Transverse colon (tissue), 4 donors: Measurements from ENCODE around the gene ADPRS. TPM values are rescaled to one million over a fixed set of nuclear protein-coding genes. Genes with fewer than 3 reads are reported as not detected.

Experiments used
- DNase-seq: peaks from one replicate; pipeline ENCODE4 v3.0.0-alpha.2; 2019
- H3K27ac ChIP-seq, 4 donors: fragments of 200-600 bp; sonication (generic); 2 replicates each; pipeline ENCODE4 v1.5.1; 2016 to 2018; ENCODE audit warnings: inconsistent platforms in 4 of 4
- H3K27me3 ChIP-seq: fragments of 200-600 bp; sonication (generic); 2 replicates; pipeline ENCODE4 v1.5.1; 2017; ENCODE audit warnings: inconsistent platforms
- H3K36me3 ChIP-seq, 4 donors: fragments of 200-600 bp; sonication (generic); 2 replicates each; pipeline ENCODE4 v1.5.1; 2017 to 2019; ENCODE audit warnings: inconsistent platforms in 4 of 4
- H3K4me1 ChIP-seq, 4 donors: fragments of 200-600 bp; sonication (generic); 2 replicates each; pipeline ENCODE4 v1.5.1; 2017 to 2020; ENCODE audit warnings: inconsistent platforms in 4 of 4
- H3K4me3 ChIP-seq, 4 donors: fragments of 200-600 bp; sonication (generic); 1 replicate in 1 of 4; 2 replicates in 3 of 4; pipeline versions ENCODE4 v1.5.1 to v1.6.1; 2017 to 2019; ENCODE audit warnings: inconsistent platforms in 4 of 4
- H3K9me3 ChIP-seq, 2 donors: fragments of 200-600 bp; sonication (generic); 2 replicates each; pipeline ENCODE4 v1.5.1; 2017 to 2019; ENCODE audit warnings: inconsistent platforms in 2 of 2
- EP300 ChIP-seq: sonication (generic); formaldehyde crosslinking; IDR thresholded peaks from one replicate; pipeline ENCODE4 v1.6.1; 2017; ENCODE audit warnings: antibody characterized with exemption, low read depth
- POLR2A ChIP-seq: fragments of 450-650 bp; IDR thresholded peaks from one replicate; pipeline ENCODE4 v1.6.1; 2016; ENCODE audit warnings: antibody characterized with exemption, mild to moderate bottlenecking, moderate library complexity
- POLR2AphosphoS5 ChIP-seq, 3 donors: sonication (generic); formaldehyde crosslinking; IDR thresholded peaks; one replicate each; pipeline ENCODE4 v1.6.1; 2016; ENCODE audit warnings: antibody characterized with exemption in 3 of 3
- whole genome bisulfite sequencing, 2 donors: methylation state at CpG; one replicate each; pipeline ENCODE4 v1.1.5; 2018; ENCODE audit warnings: low coverage in 1 of 2; 5-methylcytosine and 5-hydroxymethylcytosine counted together
- in situ Hi-C, 4 donors: fragments of 200-750 bp; cut with MboI; loops; one replicate each; pipeline versions ENCODE4 v1.15.0 to v1.15.1; 2017; ENCODE audit warnings: low sequenced_read_pairs in 3 of 4, low pct_ligation_motif_present in 1 of 4, low pct_unique_long_range_greater_than_20kb in 1 of 4
- intact Hi-C: fragments of 100-400 bp; cut with DNase I; formaldehyde crosslinking; loops from one replicate; pipeline ENCODE4 v1.15.1; 2023; ENCODE audit warnings: low total_unique reads
- total RNA-seq, 4 donors: library from RNA; depleted of rRNA; stranded (reverse); fragments of >200 nt; gene quantifications; one replicate each; pipeline ENCODE4 v1.1.0, GENCODE V29; 2016
- TF ChIP-seq, protein P1 (sequence below), 5 experiments: fragments of 200-600 bp in 3 of 5; fragments of 450-650 bp in 2 of 5; sonication (generic) in 3 of 5; IDR thresholded peaks; 1 replicate in 2 of 5; 2 replicates in 3 of 5; pipeline ENCODE4 v1.5.1; 2016 to 2017; ENCODE audit warnings: antibody characterized with exemption in 5 of 5, inconsistent platforms in 3 of 5, mild to moderate bottlenecking in 2 of 5, moderate library complexity in 1 of 5

ADPRS gene
- total RNA-seq, 4 donors from 2014 or later: 18.3 to 41.8 (median 28.6) TPM

DNA sequence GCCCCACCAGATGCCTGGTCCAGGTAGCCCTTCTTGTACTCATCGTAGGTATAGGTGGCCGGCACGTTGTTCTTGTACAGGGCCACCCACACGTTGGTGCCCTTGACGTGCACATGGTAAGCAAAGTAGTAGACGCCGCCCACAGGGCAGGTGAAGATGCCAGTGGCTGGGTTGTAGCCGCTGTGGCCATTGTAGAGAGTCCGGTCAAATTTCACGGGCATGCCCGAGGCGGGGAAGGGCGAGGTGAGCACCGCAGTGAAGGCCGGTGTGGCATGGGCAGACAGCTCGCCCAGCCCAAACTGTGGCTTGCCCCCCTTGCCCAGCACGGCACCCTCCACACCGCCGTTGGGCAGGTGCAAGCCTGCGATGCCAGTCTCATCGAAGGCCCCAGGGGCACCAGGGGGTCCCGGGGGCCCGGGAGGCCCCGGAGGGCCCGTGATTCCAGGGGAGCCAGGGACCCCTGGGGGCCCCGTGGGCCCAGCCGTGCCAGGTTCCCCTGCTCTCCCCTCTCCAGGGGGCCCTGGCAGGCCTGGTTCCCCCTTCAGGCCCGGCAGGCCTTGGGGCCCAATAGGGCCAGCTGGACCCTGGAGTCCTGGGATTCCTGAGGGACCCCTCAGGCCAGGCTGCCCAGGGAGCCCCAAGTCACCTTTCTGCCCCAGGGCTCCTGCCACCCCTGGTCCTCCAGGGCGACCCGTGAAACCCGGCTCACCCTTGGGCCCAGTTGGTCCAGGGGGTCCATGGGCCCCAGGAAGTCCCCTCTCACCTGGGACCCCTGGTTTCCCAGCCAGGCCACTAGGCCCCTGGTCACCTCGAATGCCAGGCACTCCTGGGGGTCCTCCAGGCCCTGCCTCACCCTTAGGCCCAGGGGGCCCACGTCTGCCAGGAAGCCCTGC lies 9.2 kb downstream of the ADPRS start:
- in situ Hi-C loops (loop anchor here in 1 of 4 donors (10.0 kb wide), 1 partner anchor 87 kb away; no protein-coding TSS in a partner anchor), intact Hi-C loops (loop anchor here (2.0 to 5.0 kb wide), 2 partner anchors 37 to 324 kb away; no protein-coding TSS in a partner anchor)
- H3K36me3 ChIP-seq: peaks cover 0 to 22% (median 3%) of the 10 kb centered on the region in 4 donors
- TF ChIP-seq, protein P1, sequence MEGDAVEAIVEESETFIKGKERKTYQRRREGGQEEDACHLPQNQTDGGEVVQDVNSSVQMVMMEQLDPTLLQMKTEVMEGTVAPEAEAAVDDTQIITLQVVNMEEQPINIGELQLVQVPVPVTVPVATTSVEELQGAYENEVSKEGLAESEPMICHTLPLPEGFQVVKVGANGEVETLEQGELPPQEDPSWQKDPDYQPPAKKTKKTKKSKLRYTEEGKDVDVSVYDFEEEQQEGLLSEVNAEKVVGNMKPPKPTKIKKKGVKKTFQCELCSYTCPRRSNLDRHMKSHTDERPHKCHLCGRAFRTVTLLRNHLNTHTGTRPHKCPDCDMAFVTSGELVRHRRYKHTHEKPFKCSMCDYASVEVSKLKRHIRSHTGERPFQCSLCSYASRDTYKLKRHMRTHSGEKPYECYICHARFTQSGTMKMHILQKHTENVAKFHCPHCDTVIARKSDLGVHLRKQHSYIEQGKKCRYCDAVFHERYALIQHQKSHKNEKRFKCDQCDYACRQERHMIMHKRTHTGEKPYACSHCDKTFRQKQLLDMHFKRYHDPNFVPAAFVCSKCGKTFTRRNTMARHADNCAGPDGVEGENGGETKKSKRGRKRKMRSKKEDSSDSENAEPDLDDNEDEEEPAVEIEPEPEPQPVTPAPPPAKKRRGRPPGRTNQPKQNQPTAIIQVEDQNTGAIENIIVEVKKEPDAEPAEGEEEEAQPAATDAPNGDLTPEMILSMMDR (IDR thresholded peaks at IDR 0.05): no peak
- no peak for TF ChIP-seq POLR2A
- TF ChIP-seq POLR2AphosphoS5 (IDR thresholded peaks at IDR 0.05): no peak
- TF ChIP-seq EP300: no peak
- H3K27ac ChIP-seq: no peak overlapping the region
- H3K4me3 ChIP-seq: no peak overlapping the region
- H3K9me3 ChIP-seq: no peaks in the 10 kb centered on the region
- 83% methylated on average over 23 of the region's 33 CpGs; no CpG with 5 or more reads in 1 of the 2 donors for WGBS, 2 donors
- no peaks in the 10 kb centered on the region for H3K27me3 ChIP-seq
- DNase-seq: no peak
- peaks cover 0 to 8% (median 3%) of the 10 kb centered on the region in 4 donors for H3K4me1 ChIP-seq

DNA sequence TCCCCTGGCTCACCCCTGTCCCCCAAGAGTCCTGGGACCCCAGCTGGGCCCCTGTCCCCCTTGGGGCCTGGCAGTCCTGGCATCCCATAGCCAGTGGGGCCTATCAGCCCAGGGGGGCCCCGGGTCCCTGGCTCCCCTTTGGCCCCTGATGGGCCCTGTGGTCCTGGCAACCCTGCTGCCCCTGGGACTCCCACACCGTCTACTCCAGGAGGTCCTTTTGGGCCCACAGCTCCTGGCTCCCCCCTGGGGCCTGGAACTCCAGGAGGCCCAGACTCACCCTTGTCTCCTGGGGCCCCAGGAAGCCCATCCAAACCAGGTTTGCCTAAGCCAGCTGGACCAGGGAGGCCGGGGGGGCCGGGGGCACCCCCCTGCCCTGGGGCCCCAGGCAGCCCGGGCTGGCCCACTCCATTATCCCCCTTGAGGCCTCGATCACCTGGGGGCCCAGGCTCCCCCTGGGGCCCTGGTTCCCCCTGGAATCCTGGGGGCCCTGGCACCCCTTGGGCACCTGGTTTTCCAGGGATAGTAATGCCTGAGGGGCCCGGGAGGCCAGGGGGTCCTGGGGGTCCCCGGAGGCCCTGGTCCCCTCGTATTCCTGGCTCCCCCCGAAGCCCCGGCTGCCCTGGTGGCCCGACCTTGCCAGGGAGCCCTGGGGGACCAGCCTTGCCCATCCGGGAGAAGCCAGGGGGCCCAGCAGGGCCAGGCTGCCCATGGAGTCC lies 10.1 kb downstream of the ADPRS start:
- H3K4me1 ChIP-seq: peaks cover 0 to 8% (median 3%) of the 10 kb centered on the region in 4 donors
- 83% methylated on average over 4 of the region's 13 CpGs; no CpG with 5 or more reads in 1 of the 2 donors for WGBS, 2 donors
- H3K36me3 ChIP-seq: peaks cover 0 to 15% (median 0%) of the 10 kb centered on the region in 4 donors
- in situ Hi-C loops (loop anchor here in 1 of 4 donors (10.0 kb wide), 1 partner anchor 86 kb away; no protein-coding TSS in a partner anchor), intact Hi-C loops (loop anchor here (2.0 to 5.0 kb wide), 2 partner anchors 36 to 323 kb away; no protein-coding TSS in a partner anchor)
- no peak overlapping the region for H3K27ac ChIP-seq
- no peak for DNase-seq
- H3K9me3 ChIP-seq: no peaks in the 10 kb centered on the region
- H3K27me3 ChIP-seq: no peaks in the 10 kb centered on the region
- H3K4me3 ChIP-seq: no peak overlapping the region
- TF ChIP-seq, protein P1 (IDR thresholded peaks at IDR 0.05): no peak
- TF ChIP-seq EP300: no peak
- TF ChIP-seq POLR2AphosphoS5 (IDR thresholded peaks at IDR 0.05): no peak
- TF ChIP-seq POLR2A: no peak

DNA sequence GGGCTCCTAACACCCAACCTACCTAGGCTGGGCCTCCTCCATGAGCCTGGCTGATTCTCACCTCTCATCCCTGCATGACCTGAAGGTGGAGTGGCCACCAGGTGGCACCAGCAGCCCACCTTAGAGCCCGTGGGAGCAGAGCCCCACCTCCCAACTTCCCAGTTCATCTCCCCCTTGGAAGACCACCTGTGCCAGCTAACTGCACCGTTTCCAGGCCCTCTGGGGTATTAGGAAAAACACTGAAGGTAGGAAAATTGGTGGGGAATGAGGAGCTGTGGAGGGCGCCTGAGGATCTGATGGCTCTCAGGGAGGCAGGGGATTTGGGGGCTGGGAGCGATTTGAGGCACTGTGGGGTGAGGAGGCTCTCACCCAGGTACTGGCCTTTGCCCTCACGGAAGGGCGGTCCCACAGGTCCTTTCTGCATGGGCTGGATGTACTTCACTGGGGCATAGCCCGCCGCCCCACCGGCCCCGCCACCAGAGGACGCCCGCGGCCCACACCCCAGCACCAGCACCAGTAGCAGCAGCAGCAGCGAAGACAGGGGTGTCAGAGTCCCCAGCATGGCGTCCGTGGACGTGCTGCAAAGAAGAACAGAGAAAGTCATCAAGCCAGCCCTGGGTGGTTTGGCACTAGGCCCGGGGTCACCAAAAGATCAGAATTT lies 11.1 kb downstream of the ADPRS start:
- intact Hi-C loops: loop anchor here (2.0 to 5.0 kb wide), 2 partner anchors 35 to 322 kb away; no protein-coding TSS in a partner anchor
- TF ChIP-seq, protein P1 (IDR thresholded peaks at IDR 0.05): peak; percentile 77 to 93 (median 86)
- TF ChIP-seq EP300: no peak
- Histone ChIP-seq H3K36me3 (peaks cover 0 to 5% (median 0%) of the 10 kb centered on the region in 4 donors), H3K9me3 (no peaks in the 10 kb centered on the region), H3K4me1 (peaks cover 0 to 8% (median 3%) of the 10 kb centered on the region in 4 donors), H3K27ac (no peak overlapping the region), H3K27me3 (no peaks in the 10 kb centered on the region), H3K4me3 (no peak overlapping the region)
- peak; percentile 84 for DNase-seq
- in situ Hi-C loops: loop anchor here in 3 of 4 donors (10.0 to 25.0 kb wide), 5 partner anchors 85 to 312 kb away; no protein-coding TSS in a partner anchor
- 30% methylated on average over 18 of the region's 18 CpGs; no CpG with 5 or more reads in 1 of the 2 donors for WGBS, 2 donors
